CD4-positive, CD25-positive, alpha-beta regulatory T cell (primary cell): Measurements from ENCODE around the gene EID3. TPM values are rescaled to one million over a fixed set of nuclear protein-coding genes. Genes with fewer than 3 reads are reported as not detected.

Source experiments
- ATAC-seq, 2 donors: fragments of 150-1000 bp; cut with Tn5 transposase; one replicate each; pipeline ENCODE4 v1.10.0; 2021; ENCODE audit warnings: low read depth in 2 of 2, moderate number of reproducible peaks in 2 of 2, moderate library complexity in 1 of 2
- DNase-seq, 3 donors: peaks; one replicate each; pipeline versions ENCODE4 v3.0.0 to v3.0.0-alpha.2; 2012 to 2022; ENCODE audit warnings: mixed read lengths in 1 of 3
- H3K27ac ChIP-seq: one replicate; pipeline ENCODE4 v1.7.0; 2013; ENCODE audit warnings: mild to moderate bottlenecking, low read length; ENCODE audit not compliant: insufficient read depth, poor library complexity, severe bottlenecking
- H3K27me3 ChIP-seq: one replicate; pipeline ENCODE4 v1.7.0; 2013; ENCODE audit warnings: low read length; ENCODE audit not compliant: control insufficient read depth, insufficient read depth
- H3K36me3 ChIP-seq: one replicate; pipeline ENCODE4 v1.7.0; 2013; ENCODE audit warnings: mild to moderate bottlenecking, low read length, moderate library complexity; ENCODE audit not compliant: control insufficient read depth, insufficient read depth
- H3K4me1 ChIP-seq: 2 replicates; pipeline ENCODE4 v1.7.0; 2013; ENCODE audit warnings: mild to moderate bottlenecking, low read length; ENCODE audit not compliant: insufficient read depth, control insufficient read depth, poor library complexity, severe bottlenecking
- H3K4me3 ChIP-seq: one replicate; pipeline ENCODE4 v1.7.0; 2013; ENCODE audit warnings: low read depth, mild to moderate bottlenecking, low read length, moderate library complexity
- H3K9me3 ChIP-seq, 2 experiments: 1 replicate in 1 of 2; 2 replicates in 1 of 2; pipeline ENCODE4 v1.7.0; 2013; ENCODE audit warnings: low read length in 2 of 2, mild to moderate bottlenecking in 1 of 2, moderate library complexity in 1 of 2; ENCODE audit not compliant: control insufficient read depth in 2 of 2
- H3K27ac Mint-ChIP-seq, 3 donors: one replicate each; pipeline ENCODE4 v1.8.0; 2020 to 2022; ENCODE audit warnings: mild to moderate bottlenecking in 3 of 3, mixed read lengths in 3 of 3, moderate library complexity in 2 of 3
- H3K27me3 Mint-ChIP-seq: one replicate; pipeline ENCODE4 v1.8.0; 2022; ENCODE audit warnings: mild to moderate bottlenecking, mixed read lengths
- H3K36me3 Mint-ChIP-seq: one replicate; pipeline ENCODE4 v1.8.0; 2020; ENCODE audit warnings: mixed read lengths
- H3K4me1 Mint-ChIP-seq, 4 donors: one replicate each; pipeline ENCODE4 v1.8.0; 2020 to 2022; ENCODE audit warnings: mixed read lengths in 4 of 4, mild to moderate bottlenecking in 1 of 4
- H3K4me3 Mint-ChIP-seq, 4 donors: one replicate each; pipeline ENCODE4 v1.8.0; 2020 to 2022; ENCODE audit warnings: mild to moderate bottlenecking in 4 of 4, mixed read lengths in 4 of 4, moderate library complexity in 3 of 4
- H3K9me3 Mint-ChIP-seq, 7 donors: one replicate each; pipeline ENCODE4 v1.8.0; 2020 to 2022; ENCODE audit warnings: mixed read lengths in 7 of 7, mild to moderate bottlenecking in 3 of 7, moderate library complexity in 2 of 7
- polyA plus RNA-seq, 4 donors: library from polyadenylated mRNA; unstranded; fragments of 300-500 nt; fragmentation: Illumina TruSeq; gene quantifications; one replicate each; pipeline ENCODE4 v1.2.3, GENCODE V29; 2021
- total RNA-seq: library from RNA; stranded (reverse); gene quantifications from one replicate; pipeline ENCODE4 v1.2.3, GENCODE V29; 2022

Gene EID3
- total and polyA plus RNA-seq, 5 donors from 2014 or later = 10.8 to 15.6 (median 14.8) TPM

DNA sequence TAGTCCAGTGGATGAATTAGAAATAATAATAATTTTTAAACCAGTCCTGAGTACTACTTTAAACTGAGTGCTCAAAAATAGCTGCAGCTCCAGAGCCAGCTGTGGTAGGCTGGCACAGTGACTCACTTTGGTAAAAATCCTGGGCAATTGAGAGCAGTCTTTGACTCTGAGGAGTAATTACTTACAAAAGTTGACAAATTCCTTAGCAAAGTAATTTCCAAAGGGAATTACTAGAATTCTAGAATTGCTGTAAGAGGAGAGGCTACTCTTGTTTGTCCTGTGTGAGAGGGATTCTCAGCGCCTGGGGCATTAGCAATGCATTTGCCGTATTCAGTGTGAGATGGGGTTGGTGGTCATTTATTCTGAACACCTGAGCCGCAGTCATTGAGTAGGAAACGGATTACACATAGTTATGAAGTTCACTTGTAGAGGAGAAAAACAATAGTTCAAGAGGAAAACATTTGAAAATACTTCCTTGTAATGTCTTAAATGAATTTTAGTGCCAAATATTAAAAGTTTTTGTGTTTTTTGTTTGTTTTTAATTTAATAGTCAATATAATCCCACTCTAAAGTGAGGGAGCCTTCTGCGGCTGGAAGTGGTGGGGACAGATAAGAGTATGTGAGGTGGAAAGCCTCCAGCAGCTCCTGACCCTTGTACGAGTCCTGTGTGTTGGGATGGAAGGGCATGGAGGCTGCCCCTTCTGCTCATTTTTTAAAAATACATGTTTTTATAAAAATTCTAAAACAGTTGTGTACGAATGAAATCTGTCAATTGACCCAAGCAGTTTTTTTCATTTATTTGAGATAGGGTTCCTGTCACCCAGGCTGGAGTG lies 41.9 kb downstream of the EID3 start:
- Mint-ChIP-seq H3K27me3 (no peaks in the 10 kb centered on the region), H3K9me3 (no peaks in the 10 kb centered on the region), H3K4me1 (peaks cover 0 to 3% (median 0%) of the 10 kb centered on the region in 4 donors), H3K36me3 (peaks cover 28% of the 10 kb centered on the region), H3K27ac (no peak overlapping the region), H3K4me3 (no peak overlapping the region)
- H3K27me3 ChIP-seq = no peaks in the 10 kb centered on the region
- no peak for DNase-seq
- H3K4me3 ChIP-seq = no peak overlapping the region
- no peak overlapping the region for H3K27ac ChIP-seq
- H3K4me1 ChIP-seq = no peaks in the 10 kb centered on the region
- H3K36me3 ChIP-seq = peaks cover 46% of the 10 kb centered on the region
- H3K9me3 ChIP-seq = no peaks in the 10 kb centered on the region
- ATAC-seq = no peak

DNA sequence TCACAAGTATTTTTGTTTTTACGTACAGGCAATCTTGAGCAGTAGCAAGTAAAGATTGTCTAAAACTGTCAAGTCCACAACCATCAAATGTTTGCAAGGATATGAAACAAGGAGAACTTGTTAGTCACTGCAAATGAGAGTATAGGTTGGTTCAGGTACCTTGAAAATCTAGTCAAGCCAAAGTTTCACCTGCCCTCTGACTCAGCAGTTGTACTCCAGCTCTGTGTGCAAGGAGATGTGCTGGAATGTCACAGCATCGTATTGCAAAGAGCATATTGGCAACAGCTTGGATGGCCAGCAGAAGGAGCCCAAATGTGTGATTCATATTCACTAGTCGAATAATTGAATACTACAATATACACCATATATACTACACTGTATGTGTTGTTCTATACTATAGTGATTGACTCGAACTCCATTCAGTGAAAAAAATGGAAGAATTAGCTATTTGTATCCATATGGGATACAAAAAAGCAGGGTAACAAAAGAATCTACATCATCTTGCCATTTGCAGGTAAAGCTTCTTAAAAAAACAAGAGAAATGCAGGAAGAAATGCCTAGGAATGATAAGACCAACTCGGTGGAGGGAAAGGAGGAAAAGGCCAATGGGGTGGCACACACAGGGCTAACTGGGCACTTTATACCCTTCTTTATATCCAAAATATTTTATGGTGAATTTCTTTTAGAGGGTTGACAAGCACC lies 44.0 kb downstream of the EID3 start:
- H3K36me3 Mint-ChIP-seq = peaks cover 25% of the 10 kb centered on the region
- DNase-seq = no peak

DNA sequence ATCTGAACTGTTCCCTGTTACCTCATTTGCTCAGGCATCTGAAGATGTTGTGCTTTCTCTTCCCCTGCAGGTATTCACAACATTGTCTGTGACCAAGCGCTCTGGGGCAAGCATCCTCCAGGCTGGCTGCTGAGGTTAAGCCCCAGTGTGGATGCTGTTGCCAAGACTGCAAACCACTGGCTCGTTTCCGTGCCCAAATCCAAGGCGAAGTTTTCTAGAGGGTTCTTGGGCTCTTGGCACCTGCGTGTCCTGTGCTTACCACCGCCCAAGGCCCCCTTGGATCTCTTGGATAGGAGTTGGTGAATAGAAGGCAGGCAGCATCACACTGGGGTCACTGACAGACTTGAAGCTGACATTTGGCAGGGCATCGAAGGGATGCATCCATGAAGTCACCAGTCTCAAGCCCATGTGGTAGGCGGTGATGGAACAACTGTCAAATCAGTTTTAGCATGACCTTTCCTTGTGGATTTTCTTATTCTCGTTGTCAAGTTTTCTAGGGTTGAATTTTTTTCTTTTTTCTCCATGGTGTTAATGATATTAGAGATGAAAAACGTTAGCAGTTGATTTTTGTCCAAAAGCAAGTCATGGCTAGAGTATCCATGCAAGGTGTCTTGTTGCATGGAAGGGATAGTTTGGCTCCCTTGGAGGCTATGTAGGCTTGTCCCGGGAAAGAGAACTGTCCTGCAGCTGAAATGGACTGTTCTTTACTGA lies 44.9 kb downstream of the EID3 start:
- no peak for ATAC-seq
- peaks cover 0 to 4% (median 0%) of the 10 kb centered on the region in 4 donors for H3K4me1 Mint-ChIP-seq
- H3K4me3 ChIP-seq = no peak overlapping the region
- no peaks in the 10 kb centered on the region for H3K27me3 Mint-ChIP-seq
- peak overlapping the region in 1 of 3 donors; percentile 48 for H3K27ac Mint-ChIP-seq
- H3K27ac ChIP-seq = no peak overlapping the region
- H3K9me3 Mint-ChIP-seq = no peaks in the 10 kb centered on the region
- H3K4me1 ChIP-seq = no peaks in the 10 kb centered on the region
- no peak overlapping the region for H3K4me3 Mint-ChIP-seq
- peaks cover 20% of the 10 kb centered on the region for H3K36me3 Mint-ChIP-seq
- DNase-seq = no peak
- H3K36me3 ChIP-seq = peaks cover 31% of the 10 kb centered on the region
- no peaks in the 10 kb centered on the region for H3K9me3 ChIP-seq
- no peaks in the 10 kb centered on the region for H3K27me3 ChIP-seq

More for the DNA sequence above, 44.0 kb downstream of the EID3 start:
- no peak for ATAC-seq
- Mint-ChIP-seq H3K4me1 (peaks cover 0 to 3% (median 0%) of the 10 kb centered on the region in 4 donors), H3K9me3 (no peaks in the 10 kb centered on the region), H3K27me3 (no peaks in the 10 kb centered on the region), H3K4me3 (no peak overlapping the region), H3K27ac (no peak overlapping the region)
- H3K4me3 ChIP-seq = no peak overlapping the region
- no peaks in the 10 kb centered on the region for H3K4me1 ChIP-seq
- H3K27me3 ChIP-seq = no peaks in the 10 kb centered on the region
- H3K36me3 ChIP-seq = peaks cover 37% of the 10 kb centered on the region
- H3K27ac ChIP-seq = no peak overlapping the region
- no peaks in the 10 kb centered on the region for H3K9me3 ChIP-seq

DNA sequence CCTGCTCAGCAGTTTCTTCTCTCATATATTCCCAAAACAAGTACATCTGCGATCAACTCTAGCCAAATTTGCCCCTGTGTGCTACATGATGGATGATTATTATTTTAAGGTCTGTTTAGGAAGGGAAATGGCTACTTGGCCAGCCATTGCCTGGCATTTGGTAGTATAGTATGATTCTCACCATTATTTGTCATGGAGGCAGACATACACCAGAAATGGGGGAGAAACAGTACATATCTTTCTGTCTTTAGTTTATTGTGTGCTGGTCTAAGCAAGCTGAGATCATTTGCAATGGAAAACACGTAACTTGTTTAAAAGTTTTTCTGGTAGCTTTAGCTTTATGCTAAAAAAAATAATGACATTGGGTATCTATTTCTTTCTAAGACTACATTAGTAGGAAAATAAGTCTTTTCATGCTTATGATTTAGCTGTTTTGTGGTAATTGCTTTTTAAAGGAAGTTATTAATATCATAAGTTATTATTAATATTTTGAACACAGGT lies 45.5 kb downstream of the EID3 start:
- Histone ChIP-seq H3K27me3 (no peaks in the 10 kb centered on the region), H3K27ac (no peak overlapping the region), H3K4me3 (no peak overlapping the region), H3K36me3 (peaks cover 31% of the 10 kb centered on the region), H3K4me1 (no peaks in the 10 kb centered on the region), H3K9me3 (no peaks in the 10 kb centered on the region)
- Mint-ChIP-seq H3K4me3 (no peak overlapping the region), H3K27me3 (no peaks in the 10 kb centered on the region), H3K4me1 (peaks cover 0 to 5% (median 0%) of the 10 kb centered on the region in 4 donors), H3K27ac (peak overlapping the region in 1 of 3 donors; percentile 48), H3K36me3 (peaks cover 20% of the 10 kb centered on the region), H3K9me3 (no peaks in the 10 kb centered on the region)
- ATAC-seq = no peak
- DNase-seq = no peak

DNA sequence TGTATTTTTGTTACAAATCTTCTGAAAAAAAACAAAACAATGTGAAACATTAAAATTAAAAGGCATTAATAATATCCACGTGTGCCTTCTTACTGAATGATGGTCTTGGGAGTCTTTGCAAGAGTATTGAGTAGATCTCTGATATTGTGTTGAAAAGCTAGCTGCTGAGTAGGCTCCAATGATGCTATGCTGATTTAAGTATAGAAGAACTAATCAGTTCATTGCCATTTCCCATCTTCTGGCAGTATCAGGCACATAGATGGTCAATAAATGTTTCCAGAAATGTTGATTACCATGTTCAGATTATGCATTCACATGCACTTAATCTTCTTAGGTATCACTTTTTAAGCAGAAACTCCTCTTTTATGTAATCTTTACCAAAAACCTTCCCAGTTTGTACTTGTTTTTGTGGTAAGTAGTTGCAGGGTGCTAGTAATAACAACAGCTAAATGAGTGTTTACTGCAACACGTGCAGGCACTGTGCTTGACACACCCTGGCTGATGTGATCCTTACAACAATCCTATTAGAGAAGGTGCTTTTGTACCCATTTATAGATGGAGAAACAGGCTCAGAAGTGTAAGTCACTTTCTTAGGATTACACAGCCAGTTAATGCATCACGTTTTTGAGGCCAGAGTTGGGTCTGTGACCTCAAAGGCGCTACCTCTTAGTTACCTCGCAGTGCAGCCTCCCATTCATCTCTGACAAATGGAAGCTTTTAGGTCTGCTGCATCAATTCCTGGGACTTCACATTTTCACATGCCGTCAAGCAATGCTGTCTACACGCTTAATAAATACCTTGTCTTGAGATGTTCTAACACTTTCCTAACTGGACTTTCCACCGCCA lies 46.9 kb downstream of the EID3 start:
- no peak for ATAC-seq
- H3K9me3 ChIP-seq = no peaks in the 10 kb centered on the region
- Mint-ChIP-seq H3K4me1 (peaks cover 0 to 5% (median 0%) of the 10 kb centered on the region in 4 donors), H3K9me3 (no peaks in the 10 kb centered on the region), H3K27me3 (no peaks in the 10 kb centered on the region), H3K36me3 (peaks cover 20% of the 10 kb centered on the region), H3K27ac (peak overlapping the region in 1 of 3 donors; percentile 62), H3K4me3 (no peak overlapping the region)
- no peak for DNase-seq
- no peaks in the 10 kb centered on the region for H3K4me1 ChIP-seq
- no peaks in the 10 kb centered on the region for H3K27me3 ChIP-seq
- H3K27ac ChIP-seq = no peak overlapping the region
- no peak overlapping the region for H3K4me3 ChIP-seq
- peaks cover 29% of the 10 kb centered on the region for H3K36me3 ChIP-seq

DNA sequence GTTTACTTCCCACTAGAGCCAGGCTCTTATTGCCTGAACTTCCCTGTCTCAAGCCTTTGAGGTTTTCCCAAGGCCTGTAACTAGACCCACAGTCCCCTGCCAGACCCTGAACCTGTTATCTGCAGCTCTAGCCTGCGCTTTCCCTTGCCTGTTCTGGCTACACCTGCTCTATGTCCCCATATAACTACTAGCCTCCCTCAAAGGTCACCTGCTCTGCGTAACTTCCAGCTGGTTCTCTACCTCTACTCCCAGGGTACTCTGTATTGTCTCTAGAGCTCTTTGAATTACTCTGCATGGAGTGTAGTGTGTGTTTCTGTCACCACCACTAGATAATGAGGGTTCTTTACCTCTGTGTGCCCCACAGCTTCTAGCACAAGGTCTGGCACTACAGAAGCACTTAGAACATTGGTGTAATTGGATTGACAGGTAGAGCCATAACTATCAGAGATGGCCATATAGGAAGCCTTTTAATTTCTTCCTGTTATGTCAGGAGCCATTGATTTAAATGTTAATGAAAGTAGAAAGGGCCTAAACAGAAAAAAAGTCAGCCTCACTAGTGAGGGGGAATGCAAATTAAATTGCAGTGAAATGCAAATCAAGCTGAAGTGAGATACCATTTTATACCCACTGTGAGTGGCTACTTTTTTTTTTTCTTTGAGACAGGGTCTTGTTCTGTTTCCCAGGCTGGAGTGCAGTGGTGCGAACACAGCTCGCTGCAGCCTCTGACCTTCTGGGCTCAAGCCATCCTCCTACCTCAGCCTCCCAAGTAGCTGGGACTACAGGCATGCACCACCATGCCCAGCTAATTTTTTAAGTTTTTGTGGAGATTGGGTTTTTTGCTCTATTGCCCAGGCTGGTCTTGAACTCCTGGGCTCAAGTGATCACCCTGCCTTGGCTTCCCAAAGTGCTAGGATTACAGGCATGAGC lies 47.8 kb downstream of the EID3 start:
- Mint-ChIP-seq H3K27ac (peak overlapping the region in 1 of 3 donors; percentile 62), H3K4me1 (peaks cover 0 to 5% (median 0%) of the 10 kb centered on the region in 4 donors)
- peaks cover 29% of the 10 kb centered on the region for H3K36me3 ChIP-seq

More for the DNA sequence above, 47.8 kb downstream of the EID3 start:
- ATAC-seq = no peak
- no peaks in the 10 kb centered on the region for H3K27me3 Mint-ChIP-seq
- no peaks in the 10 kb centered on the region for H3K9me3 Mint-ChIP-seq
- no peaks in the 10 kb centered on the region for H3K9me3 ChIP-seq
- no peaks in the 10 kb centered on the region for H3K27me3 ChIP-seq
- no peak overlapping the region for H3K4me3 ChIP-seq
- H3K4me3 Mint-ChIP-seq = no peak overlapping the region
- H3K36me3 Mint-ChIP-seq = peaks cover 20% of the 10 kb centered on the region
- no peak overlapping the region for H3K27ac ChIP-seq
- DNase-seq = no peak
- H3K4me1 ChIP-seq = no peaks in the 10 kb centered on the region
